H1 (cell line): ENCODE measurements around the gene RAB4B. TPM values are rescaled to one million over a fixed set of nuclear protein-coding genes. Genes with fewer than 3 reads are reported as not detected.
A peak's percentile ranks its signal among the peaks of the same experiment; 100 is the strongest.

Source experiments
- CTCF ChIA-PET: fragments of 300-600 bp; sonication (Branson Sonifier 250); formaldehyde crosslinking; loops from one replicate; lab custom pipeline; 2021; ENCODE audit not compliant: partially characterized antibody; lab: Charles Lee
- POLR2A ChIA-PET: fragments of 300-600 bp; sonication (Branson Sonifier 250); formaldehyde crosslinking; loops from one replicate; lab custom pipeline; 2021; ENCODE audit warnings: inconsistent platforms; ENCODE audit not compliant: partially characterized antibody; lab: Charles Lee
- DNase-seq, 2 experiments: peaks; one replicate each; pipeline versions ENCODE4 v3.0.0 to v3.0.0-alpha.2; 2010 to 2022; ENCODE audit warnings: low spot score in 2 of 2, low read depth in 1 of 2, mixed read lengths in 1 of 2
- FAIRE-seq: peaks from 2 replicates; lab custom pipeline; 2011; peaks lifted over from hg19 to GRCh38; lab: Jason Lieb, UNC
- H2AFZ ChIP-seq: 2 replicates; pipeline ENCODE4 v1.8.1; 2012; ENCODE audit warnings: low read length, inconsistent platforms
- H2AK5ac ChIP-seq: 2 replicates; pipeline ENCODE4 v1.6.1; 2013; ENCODE audit warnings: low read depth, low read length
- H2BK120ac ChIP-seq: replicated peaks from 2 replicates; pipeline ENCODE3; 2013; ENCODE audit warnings: low read depth, low read length, inconsistent platforms
- H2BK12ac ChIP-seq: 2 replicates; pipeline ENCODE4 v1.6.1; 2013; ENCODE audit warnings: low read depth, low read length
- H2BK15ac ChIP-seq: 2 replicates; pipeline ENCODE4 v1.6.1; 2013; ENCODE audit warnings: low read length
- H2BK20ac ChIP-seq: 2 replicates; pipeline ENCODE4 v1.6.1; 2013; ENCODE audit warnings: low read length
- H2BK5ac ChIP-seq: 2 replicates; pipeline ENCODE4 v1.6.1; 2013; ENCODE audit warnings: low read depth, low read length
- H3K14ac ChIP-seq: 2 replicates; pipeline ENCODE4 v1.6.1; 2013; ENCODE audit warnings: inconsistent platforms; ENCODE audit not compliant: insufficient read length
- H3K18ac ChIP-seq: 2 replicates; pipeline ENCODE4 v1.6.1; 2013; ENCODE audit warnings: low read length; ENCODE audit errors: extremely low read depth
- H3K23ac ChIP-seq: 2 replicates; pipeline ENCODE4 v1.6.1; 2013; ENCODE audit warnings: inconsistent platforms; ENCODE audit not compliant: insufficient read length
- H3K23me2 ChIP-seq: 2 replicates; pipeline ENCODE4 v1.6.1; 2013; ENCODE audit warnings: low read depth, low read length
- H3K27ac ChIP-seq: 2 replicates; pipeline ENCODE4 v1.6.1; 2011; ENCODE audit warnings: low read depth, low read length, inconsistent platforms
- H3K27me3 ChIP-seq, 4 experiments: replicated peaks in 1 of 4; 1 replicate in 1 of 4; 2 replicates in 3 of 4; pipeline versions ENCODE4 v1.6.1 to v1.8.1; 2011 to 2013; ENCODE audit warnings: low read length in 3 of 4, mild to moderate bottlenecking in 3 of 4, inconsistent platforms in 2 of 4, mixed read lengths in 2 of 4, moderate library complexity in 1 of 4; ENCODE audit not compliant: control insufficient read depth in 3 of 4, insufficient read depth in 3 of 4; ENCODE audit errors: extremely low read depth in 1 of 4
- H3K36me3 ChIP-seq, 4 experiments: 2 replicates each; pipeline versions ENCODE4 v1.6.1 to v1.8.1; 2011 to 2013; ENCODE audit warnings: mild to moderate bottlenecking in 4 of 4, low read length in 3 of 4, moderate library complexity in 2 of 4, control low read depth in 1 of 4, inconsistent platforms in 1 of 4; ENCODE audit not compliant: insufficient read depth in 4 of 4, control insufficient read depth in 2 of 4
- H3K4ac ChIP-seq: replicated peaks from 2 replicates; pipeline ENCODE3; 2013; ENCODE audit warnings: low read length, low read depth, mixed read lengths, inconsistent platforms; ENCODE audit not compliant: insufficient read length
- H3K4me1 ChIP-seq, 4 experiments: replicated peaks in 1 of 4; 1 replicate in 1 of 4; 2 replicates in 3 of 4; pipeline versions ENCODE4 v1.6.1 to v1.8.1; 2011 to 2013; ENCODE audit warnings: low read length in 3 of 4, inconsistent platforms in 2 of 4, mixed read lengths in 1 of 4; ENCODE audit not compliant: insufficient read depth in 4 of 4, control insufficient read depth in 3 of 4
- H3K4me2 ChIP-seq, 2 experiments: 2 replicates each; pipeline versions ENCODE4 v1.6.1 to v1.8.1; 2011 to 2013; ENCODE audit warnings: low read depth in 2 of 2, low read length in 2 of 2, control low read depth in 1 of 2, inconsistent platforms in 1 of 2, mild to moderate bottlenecking in 1 of 2; ENCODE audit not compliant: insufficient read depth in 1 of 2
- H3K4me3 ChIP-seq, 4 experiments: fragments of 200-600, 300-600 bp in 1 of 4; sonication (generic), shearing (Covaris generic), sonication (Bioruptor Twin) in 1 of 4; 2 replicates each; pipeline versions ENCODE4 v1.5.1 to v1.8.1; 2011 to 2016; ENCODE audit warnings: low read length in 4 of 4, low read depth in 3 of 4, control low read depth in 2 of 4, inconsistent platforms in 2 of 4, mild to moderate bottlenecking in 2 of 4, mixed read lengths in 1 of 4, moderate library complexity in 1 of 4; ENCODE audit not compliant: insufficient read depth in 2 of 4; ENCODE audit errors: extremely low read depth in 1 of 4
- H3K56ac ChIP-seq: replicated peaks from 2 replicates; pipeline ENCODE3; 2013; ENCODE audit warnings: low read depth, mild to moderate bottlenecking, mixed read lengths, low read length, inconsistent platforms; ENCODE audit not compliant: insufficient read length
- H3K79me1 ChIP-seq: 2 replicates; pipeline ENCODE4 v1.6.1; 2013; ENCODE audit warnings: low read depth, low read length, control low read depth
- H3K79me2 ChIP-seq, 2 experiments: 2 replicates each; pipeline versions ENCODE4 v1.6.1 to v1.8.1; 2012 to 2013; ENCODE audit warnings: low read length in 2 of 2, mild to moderate bottlenecking in 2 of 2, inconsistent platforms in 1 of 2; ENCODE audit not compliant: insufficient read depth in 2 of 2, control insufficient read depth in 1 of 2
- H3K9ac ChIP-seq, 4 experiments: replicated peaks in 1 of 4; 1 replicate in 1 of 4; 2 replicates in 3 of 4; pipeline versions ENCODE4 v1.6.1 to v1.8.1; 2011 to 2013; ENCODE audit warnings: low read depth in 3 of 4, low read length in 3 of 4, control low read depth in 2 of 4, mild to moderate bottlenecking in 2 of 4, moderate library complexity in 2 of 4, inconsistent platforms in 1 of 4; ENCODE audit errors: extremely low read depth in 1 of 4
- H3K9me3 ChIP-seq, 2 experiments: 2 replicates each; pipeline versions ENCODE4 v1.6.1 to v1.8.1; 2012 to 2013; ENCODE audit warnings: mild to moderate bottlenecking in 2 of 2, moderate library complexity in 2 of 2, control low read depth in 1 of 2, inconsistent platforms in 1 of 2, low read depth in 1 of 2, low read length in 1 of 2, mixed read lengths in 1 of 2; ENCODE audit not compliant: insufficient read depth in 2 of 2
- H4K20me1 ChIP-seq, 2 experiments: replicated peaks in 1 of 2; 2 replicates each; pipeline versions ENCODE3 to v1.8.1; 2011 to 2013; ENCODE audit warnings: inconsistent platforms in 2 of 2, low read length in 2 of 2, mild to moderate bottlenecking in 1 of 2; ENCODE audit not compliant: insufficient read depth in 2 of 2, control insufficient read depth in 1 of 2
- H4K5ac ChIP-seq: 2 replicates; pipeline ENCODE4 v1.6.1; 2013; ENCODE audit warnings: low read length, low read depth, mixed read lengths, inconsistent platforms; ENCODE audit not compliant: insufficient read length
- H4K8ac ChIP-seq: 2 replicates; pipeline ENCODE4 v1.8.0; 2013; ENCODE audit warnings: mild to moderate bottlenecking, moderate library complexity, low read length, inconsistent platforms; ENCODE audit not compliant: insufficient read depth; ENCODE audit errors: extremely low read depth
- H4K91ac ChIP-seq: replicated peaks from 2 replicates; pipeline ENCODE3; 2013; ENCODE audit warnings: low read length, mixed read lengths, inconsistent platforms; ENCODE audit not compliant: insufficient read length
- BCL11A ChIP-seq, 2 experiments: IDR thresholded peaks; one replicate each; pipeline ENCODE4 v1.6.1; 2011; ENCODE audit warnings: low read depth in 2 of 2, low read length in 2 of 2, mild to moderate bottlenecking in 2 of 2
- JUND ChIP-seq: IDR thresholded peaks from 2 replicates; pipeline ENCODE4 v1.6.1; 2011; ENCODE audit warnings: mild to moderate bottlenecking, improper control_type of control experiment, low read length
- POLR2A ChIP-seq, 2 experiments: IDR thresholded peaks; 1 replicate in 1 of 2; 2 replicates in 1 of 2; pipeline ENCODE4 v1.6.1; 2011; ENCODE audit warnings: low read depth in 2 of 2, low read length in 2 of 2, mild to moderate bottlenecking in 2 of 2; ENCODE audit errors: control extremely low read depth in 1 of 2
- POLR2AphosphoS5 ChIP-seq: IDR thresholded peaks from 2 replicates; pipeline ENCODE4 v1.6.1; 2011; ENCODE audit warnings: low read depth, low read length
- RNF2 ChIP-seq: fragments of 200-900, 300-1000 bp; sonication (generic); IDR thresholded peaks from 2 replicates; pipeline ENCODE4 v1.7.1; 2016; ENCODE audit warnings: borderline replicate concordance, low read depth, mild to moderate bottlenecking, antibody characterized with exemption, low read length; ENCODE audit not compliant: poor library complexity, severe bottlenecking; ENCODE audit errors: missing control alignments
- SIX5 ChIP-seq: IDR thresholded peaks from 2 replicates; pipeline ENCODE4 v1.6.1; 2011; ENCODE audit warnings: mild to moderate bottlenecking, low read depth, low read length
- SP1 ChIP-seq: IDR thresholded peaks from 2 replicates; pipeline ENCODE4 v1.6.1; 2011; ENCODE audit warnings: low read depth, low read length
- WGBS, 2 experiments: shearing (Covaris generic) in 1 of 2; methylation state at CpG; one replicate each; pipeline versions ENCODE4 v1.1.6 to v1.1.7; 2013 to 2015; ENCODE audit warnings: low lambda C conversion rate in 2 of 2, mixed read lengths in 2 of 2, inconsistent platforms in 1 of 2, low coverage in 1 of 2, missing lambda C conversion rate in 1 of 2; ENCODE audit not compliant: insufficient replicate concordance in 2 of 2, insufficient coverage in 1 of 2, insufficient read length in 1 of 2; ENCODE audit errors: extremely low coverage in 1 of 2, missing lambda C conversion rate in 1 of 2; 5-methylcytosine and 5-hydroxymethylcytosine counted together
- polyA plus RNA-seq, 7 experiments: library from polyadenylated mRNA; depleted of rRNA in 3 of 7; stranded (reverse) in 5 of 7; unstranded in 2 of 7; fragments of >200 nt in 5 of 7; fragments of 200-250 nt in 2 of 7; gene quantifications; 1 replicate in 5 of 7; 2 replicates in 1 of 7; 4 replicates in 1 of 7; pipeline versions ENCODE4 v1.2.1 to v1.2.3, GENCODE V29; 2011 to 2013; ENCODE audit warnings: missing spikeins in 2 of 7, mixed read lengths in 2 of 7
- total RNA-seq: library from RNA; stranded (reverse); fragmentation: NEBNext Ultra II Directional; extraction: Animal tissue kit (Norgen Biotek cat#: 25700); gene quantifications from 2 replicates; pipeline ENCODE4 v1.2.1, GENCODE V29; 2021
- TF ChIP-seq, protein P1 (sequence below): IDR thresholded peaks from 2 replicates; pipeline ENCODE4 v1.6.1; 2012; ENCODE audit warnings: low read length, inconsistent platforms

The RAB4B gene
- total and polyA plus RNA-seq, 2 of the 8 experiments (the other 6 are each of a cell fraction or from before 2014, with no cell fraction given) = 15.9 to 28.6 TPM

DNA sequence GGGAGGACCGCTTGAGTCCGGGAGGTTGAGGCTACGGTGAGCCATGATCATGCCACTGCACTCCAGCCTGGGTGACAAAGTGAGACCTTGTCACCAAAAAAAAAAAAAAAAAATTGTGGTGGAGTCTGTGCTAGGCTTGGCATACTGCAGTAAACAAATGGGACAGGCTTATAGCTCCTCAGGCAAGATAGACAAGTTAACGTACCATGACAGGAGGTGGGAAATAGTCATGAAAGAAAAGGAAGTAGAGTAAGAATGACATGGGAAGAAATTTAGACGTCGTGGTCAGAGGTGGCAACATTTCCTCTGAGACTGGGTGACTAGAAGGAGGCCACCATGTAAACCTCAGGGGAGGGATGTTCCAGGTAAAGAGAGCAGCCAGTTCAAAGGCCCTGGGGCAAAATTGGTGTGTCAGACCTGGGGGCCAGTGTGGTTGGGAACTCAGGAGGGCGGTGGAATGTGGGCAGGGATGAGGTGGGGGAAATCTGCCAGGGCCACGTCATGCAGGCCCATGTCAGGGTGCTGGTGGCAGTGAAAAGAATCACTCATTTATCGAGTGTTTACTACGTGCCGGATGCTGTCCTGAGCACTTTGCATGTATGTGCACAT lies 21.4 kb upstream of the RAB4B start:
- FAIRE-seq = no peak
- CTCF ChIA-PET = interaction anchor here (0.6 to 3.4 kb wide), 8 partner anchors 9 to 618 kb away, joined by 3 to 14 read pairs (median 3); partner anchors contain the start of gene EGLN2
- Histone ChIP-seq H3K4me1 (no peaks in the 10 kb centered on the region; a peak in 2 of 7 replicates), H3K14ac (no peak overlapping the region), H3K27ac (no peak overlapping the region; the same call in 1 of the 2 replicates), H4K20me1 (peaks cover 26 to 37% of the 10 kb centered on the region in 2 experiments), H2BK5ac (no peak overlapping the region), H3K4me3 (no peak overlapping the region), H2BK20ac (no peak overlapping the region), H3K23ac (no peak overlapping the region), H3K9ac (no peak overlapping the region), H2BK12ac (no peak overlapping the region), H3K27me3 (no peaks in the 10 kb centered on the region), H3K18ac (no peak overlapping the region), H3K36me3 (peaks cover 32 to 83% (median 58%) of the 10 kb centered on the region in 4 experiments; a peak in 7 of 8 replicates), H3K4me2 (no peak overlapping the region; a peak in 1 of 4 replicates), H2BK120ac (no peak overlapping the region), H3K79me1 (peaks cover 7% of the 10 kb centered on the region), H2AK5ac (no peak overlapping the region), H4K5ac (no peak overlapping the region), H2BK15ac (no peak overlapping the region), H2AFZ (no peak overlapping the region), H3K9me3 (no peaks in the 10 kb centered on the region), H4K91ac (no peak overlapping the region), H3K23me2 (no peaks in the 10 kb centered on the region), H3K56ac (no peak overlapping the region), H4K8ac (no peak overlapping the region), H3K4ac (no peak overlapping the region), H3K79me2 (peaks cover 38 to 68% of the 10 kb centered on the region in 2 experiments)
- TF ChIP-seq RNF2 = no peak
- no peak for TF ChIP-seq SIX5
- 0 out of 3 replicates have a peak, but pooled peaks of 1 of the 2 experiments have one; percentile 24 for TF ChIP-seq POLR2A (IDR thresholded peaks at IDR 0.05; ENCODE audit: control extremely low read depth in 1 of 2, low read depth in 2 of 2, low read length in 2 of 2)
- TF ChIP-seq, protein P1, sequence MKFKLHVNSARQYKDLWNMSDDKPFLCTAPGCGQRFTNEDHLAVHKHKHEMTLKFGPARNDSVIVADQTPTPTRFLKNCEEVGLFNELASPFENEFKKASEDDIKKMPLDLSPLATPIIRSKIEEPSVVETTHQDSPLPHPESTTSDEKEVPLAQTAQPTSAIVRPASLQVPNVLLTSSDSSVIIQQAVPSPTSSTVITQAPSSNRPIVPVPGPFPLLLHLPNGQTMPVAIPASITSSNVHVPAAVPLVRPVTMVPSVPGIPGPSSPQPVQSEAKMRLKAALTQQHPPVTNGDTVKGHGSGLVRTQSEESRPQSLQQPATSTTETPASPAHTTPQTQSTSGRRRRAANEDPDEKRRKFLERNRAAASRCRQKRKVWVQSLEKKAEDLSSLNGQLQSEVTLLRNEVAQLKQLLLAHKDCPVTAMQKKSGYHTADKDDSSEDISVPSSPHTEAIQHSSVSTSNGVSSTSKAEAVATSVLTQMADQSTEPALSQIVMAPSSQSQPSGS = no peak
- peak; percentile 82 for TF ChIP-seq POLR2AphosphoS5
- no peak for TF ChIP-seq SP1
- no peak for TF ChIP-seq JUND
- no peak for TF ChIP-seq BCL11A (IDR thresholded peaks at IDR 0.05; ENCODE audit: low read depth in 2 of 2, low read length in 2 of 2)
- POLR2A ChIA-PET = interaction anchor here (0.6 to 15.7 kb wide), 8 partner anchors 14 to 647 kb away, joined by 3 to 399 read pairs (median 5); partner anchors contain the start of genes COQ8B, EGLN2, ITPKC and MIA
- WGBS, 2 experiments = 93% methylated on average over 10 of the region's 11 CpGs; no CpG with 5 or more reads in 1 of the 2 experiments
- DNase-seq = no peak
